ENCODE data around the gene ZC2HC1C. TPM values are rescaled to one million over a fixed set of nuclear protein-coding genes. Genes with fewer than 3 reads are reported as not detected.

ZC2HC1C gene
- total RNA-seq, 1 experiment from 2014 or later: 1.4 TPM

DNA sequence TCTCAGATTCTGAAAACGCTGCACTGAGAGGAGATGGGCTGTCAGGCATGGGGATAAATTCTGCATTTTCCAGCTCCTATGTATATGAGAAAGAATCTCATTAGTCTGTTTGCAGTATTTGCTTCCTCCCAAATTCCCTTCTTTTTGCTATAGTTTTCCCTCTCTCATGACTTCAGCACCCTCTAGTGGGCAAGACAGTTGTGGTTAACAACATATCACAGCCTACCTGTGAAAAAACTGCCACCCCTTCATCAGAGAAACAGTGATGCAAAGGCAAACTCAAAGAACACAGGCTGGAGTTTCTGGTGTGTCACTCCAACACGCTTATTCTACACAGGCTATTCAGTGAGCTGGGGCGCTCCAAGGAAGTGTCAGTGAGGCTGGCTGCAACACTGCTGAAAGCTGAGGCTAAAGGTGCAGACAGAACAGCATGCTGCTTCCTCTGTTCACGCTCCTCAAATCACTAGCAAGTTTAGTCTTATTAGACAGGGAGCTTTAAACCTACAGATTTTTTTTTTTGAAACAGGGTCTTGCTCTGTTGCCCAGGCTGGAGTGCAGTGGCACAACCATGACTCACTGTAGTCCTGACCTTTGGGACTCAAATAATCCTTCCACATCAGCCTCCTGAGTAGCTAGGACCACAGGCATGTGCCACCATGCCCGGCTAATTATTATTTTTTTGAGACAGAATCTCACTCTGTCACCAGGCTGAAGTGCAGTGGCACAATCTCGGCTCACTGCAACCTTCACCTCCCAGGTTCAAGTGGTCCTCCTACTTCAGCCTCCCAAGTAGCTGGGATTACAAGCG, 19.3 kb downstream of the ZC2HC1C start:
- H4K5ac ChIP-seq (ENCODE audit: insufficient read length, low read depth, low read length): no peak overlapping the region
- Mint-ChIP-seq H3K27me3 (ENCODE audit: low read depth) (no peaks in the 10 kb centered on the region), H3K4me3 (no peak overlapping the region), H3K9me3 (no peaks in the 10 kb centered on the region), H3K27ac (no peak overlapping the region), H3K4me1 (peaks cover 7 to 8% of the 10 kb centered on the region in 2 experiments), H3K36me3 (ENCODE audit: insufficient read depth in 1 of 3, low read depth in 3 of 3) (peaks cover 11 to 64% (median 61%) of the 10 kb centered on the region in 3 experiments; a peak in 6 of 7 replicates)
- H3K4me1 ChIP-seq (ENCODE audit: insufficient read depth, low read length): no peaks in the 10 kb centered on the region
- no peak overlapping the region for H4K91ac ChIP-seq (ENCODE audit: insufficient read length, low read depth, low read length)
- H3K79me2 ChIP-seq (ENCODE audit: insufficient read depth, low read length): no peaks in the 10 kb centered on the region
- H2BK12ac ChIP-seq (ENCODE audit: insufficient read length, low read depth, low read length): no peak overlapping the region
- no peaks in the 10 kb centered on the region for H3K27me3 ChIP-seq (ENCODE audit: insufficient read depth, low read length)
- no peak overlapping the region for H2BK5ac ChIP-seq (ENCODE audit: insufficient read length, low read length)
- TF ChIP-seq, protein P1, sequence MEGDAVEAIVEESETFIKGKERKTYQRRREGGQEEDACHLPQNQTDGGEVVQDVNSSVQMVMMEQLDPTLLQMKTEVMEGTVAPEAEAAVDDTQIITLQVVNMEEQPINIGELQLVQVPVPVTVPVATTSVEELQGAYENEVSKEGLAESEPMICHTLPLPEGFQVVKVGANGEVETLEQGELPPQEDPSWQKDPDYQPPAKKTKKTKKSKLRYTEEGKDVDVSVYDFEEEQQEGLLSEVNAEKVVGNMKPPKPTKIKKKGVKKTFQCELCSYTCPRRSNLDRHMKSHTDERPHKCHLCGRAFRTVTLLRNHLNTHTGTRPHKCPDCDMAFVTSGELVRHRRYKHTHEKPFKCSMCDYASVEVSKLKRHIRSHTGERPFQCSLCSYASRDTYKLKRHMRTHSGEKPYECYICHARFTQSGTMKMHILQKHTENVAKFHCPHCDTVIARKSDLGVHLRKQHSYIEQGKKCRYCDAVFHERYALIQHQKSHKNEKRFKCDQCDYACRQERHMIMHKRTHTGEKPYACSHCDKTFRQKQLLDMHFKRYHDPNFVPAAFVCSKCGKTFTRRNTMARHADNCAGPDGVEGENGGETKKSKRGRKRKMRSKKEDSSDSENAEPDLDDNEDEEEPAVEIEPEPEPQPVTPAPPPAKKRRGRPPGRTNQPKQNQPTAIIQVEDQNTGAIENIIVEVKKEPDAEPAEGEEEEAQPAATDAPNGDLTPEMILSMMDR (conservative IDR thresholded peaks at IDR 0.05): peak; percentile 86
- H3K14ac ChIP-seq (ENCODE audit: insufficient read depth, low read length): no peak overlapping the region
- H2AFZ ChIP-seq (ENCODE audit: low read length): no peak overlapping the region
- DNase-seq: peak; percentile 46
- H3K27ac ChIP-seq (ENCODE audit: insufficient read length, low read depth, low read length): no peak overlapping the region
- no peak overlapping the region for H3T11ph ChIP-seq (ENCODE audit: low read length)
- no peak overlapping the region for H3K4ac ChIP-seq (ENCODE audit: low read depth, low read length)
- no peak overlapping the region for H3K9ac ChIP-seq (ENCODE audit: extremely low read depth, insufficient read length, low read length)
- H2BK20ac ChIP-seq (ENCODE audit: low read depth, low read length, poor library complexity, severe bottlenecking): no peak overlapping the region
- no peaks in the 10 kb centered on the region for H3K79me1 ChIP-seq (ENCODE audit: insufficient read depth, low read depth, low read length, poor library complexity, severe bottlenecking)
- no peak overlapping the region for H3K18ac ChIP-seq (ENCODE audit: insufficient read length, low read depth, low read length)
- H3K9me3 ChIP-seq (ENCODE audit: control insufficient read depth, low read depth, low read length): no peaks in the 10 kb centered on the region
- no peak overlapping the region for H2AK5ac ChIP-seq (ENCODE audit: insufficient read length, low read length)
- no CpG with 5 or more reads among the region's 7 CpGs for WGBS (ENCODE audit: extremely low coverage, insufficient read length, low lambda C conversion rate)
- H2BK120ac ChIP-seq (ENCODE audit: low read depth, low read length, poor library complexity, severe bottlenecking): no peak overlapping the region
- no peak overlapping the region for H3K56ac ChIP-seq (ENCODE audit: insufficient read length, low read depth, low read length)
- H3K23me2 ChIP-seq (ENCODE audit: insufficient read length, low read depth, low read length, poor library complexity, severe bottlenecking): no peaks in the 10 kb centered on the region
- H3K4me2 ChIP-seq (ENCODE audit: insufficient read depth, insufficient read length, low read length): no peak overlapping the region
- H3K23ac ChIP-seq (ENCODE audit: insufficient read length, low read depth, low read length): no peak overlapping the region
- no peak overlapping the region for H2BK15ac ChIP-seq (ENCODE audit: low read depth, low read length)
- H4K20me1 ChIP-seq (ENCODE audit: control insufficient read depth, insufficient read depth, insufficient read length): no peaks in the 10 kb centered on the region
- H4K8ac ChIP-seq (replicated peaks; ENCODE audit: insufficient read length, low read depth, low read length): no peak overlapping the region
